Gastrocnemius medialis (tissue), 4 donors: ENCODE data around the gene KCNV2.

Experiments
- POLR2A ChIP-seq, 2 donors: fragments of 450-650 bp; IDR thresholded peaks; one replicate each; pipeline ENCODE4 v1.6.1; 2017; ENCODE audit warnings: antibody characterized with exemption in 2 of 2, mild to moderate bottlenecking in 2 of 2, moderate library complexity in 2 of 2
- TF ChIP-seq, protein P1 (sequence below), 5 experiments: fragments of 450-650 bp in 3 of 5; fragments of 200-600 bp in 2 of 5; sonication (generic) in 2 of 5; IDR thresholded peaks in 4 of 5; conservative IDR thresholded peaks in 1 of 5; 1 replicate in 4 of 5; 2 replicates in 1 of 5; pipeline ENCODE4 v1.5.1; 2016 to 2019; ENCODE audit warnings: antibody characterized with exemption in 5 of 5, mild to moderate bottlenecking in 3 of 5, moderate library complexity in 3 of 5

- TF ChIP-seq POLR2A (IDR thresholded peaks at IDR 0.05): no peak
- TF ChIP-seq, protein P1, sequence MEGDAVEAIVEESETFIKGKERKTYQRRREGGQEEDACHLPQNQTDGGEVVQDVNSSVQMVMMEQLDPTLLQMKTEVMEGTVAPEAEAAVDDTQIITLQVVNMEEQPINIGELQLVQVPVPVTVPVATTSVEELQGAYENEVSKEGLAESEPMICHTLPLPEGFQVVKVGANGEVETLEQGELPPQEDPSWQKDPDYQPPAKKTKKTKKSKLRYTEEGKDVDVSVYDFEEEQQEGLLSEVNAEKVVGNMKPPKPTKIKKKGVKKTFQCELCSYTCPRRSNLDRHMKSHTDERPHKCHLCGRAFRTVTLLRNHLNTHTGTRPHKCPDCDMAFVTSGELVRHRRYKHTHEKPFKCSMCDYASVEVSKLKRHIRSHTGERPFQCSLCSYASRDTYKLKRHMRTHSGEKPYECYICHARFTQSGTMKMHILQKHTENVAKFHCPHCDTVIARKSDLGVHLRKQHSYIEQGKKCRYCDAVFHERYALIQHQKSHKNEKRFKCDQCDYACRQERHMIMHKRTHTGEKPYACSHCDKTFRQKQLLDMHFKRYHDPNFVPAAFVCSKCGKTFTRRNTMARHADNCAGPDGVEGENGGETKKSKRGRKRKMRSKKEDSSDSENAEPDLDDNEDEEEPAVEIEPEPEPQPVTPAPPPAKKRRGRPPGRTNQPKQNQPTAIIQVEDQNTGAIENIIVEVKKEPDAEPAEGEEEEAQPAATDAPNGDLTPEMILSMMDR (IDR thresholded peaks at IDR 0.05 in 4 of 5, conservative IDR thresholded peaks at IDR 0.05 in 1 of 5): no peak
Measured at GRCh38 chr9:2741441-2742158, 24.3 kb downstream of the KCNV2 start.
